Measurements from ENCODE around the gene RAB29.

RAB29 gene

DNA sequence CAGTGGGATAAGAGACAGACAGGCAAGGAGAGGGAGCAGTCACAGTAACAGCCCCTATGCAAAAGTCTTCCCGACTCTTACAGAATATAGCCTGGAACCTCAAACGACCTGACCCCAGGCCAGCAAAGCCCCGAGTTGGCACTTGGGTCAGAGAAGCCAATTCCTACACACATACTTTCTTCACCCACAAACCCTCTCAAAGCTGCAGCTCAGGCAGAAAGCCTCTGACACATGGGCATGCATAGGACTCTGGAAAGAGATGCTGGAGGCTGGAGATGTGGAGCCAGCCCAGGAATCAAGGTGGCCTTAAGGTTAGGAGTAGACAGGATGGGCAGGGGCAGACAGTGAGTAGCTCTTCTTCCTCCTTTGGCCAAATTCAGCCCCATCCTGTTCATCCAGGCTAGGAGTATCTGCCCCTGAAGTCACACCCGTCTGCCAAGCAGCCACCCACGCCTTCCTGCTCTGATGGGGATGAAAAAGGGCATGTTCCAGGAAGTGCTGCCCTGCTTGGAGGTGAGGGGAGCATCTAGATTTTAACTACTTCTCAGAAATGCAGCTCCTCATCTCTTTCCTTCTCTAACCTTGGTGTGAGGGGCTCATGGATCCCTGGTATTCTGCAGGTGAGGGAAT, 29.9 kb upstream of the RAB29 start:
- TF ChIP-seq, protein P1, sequence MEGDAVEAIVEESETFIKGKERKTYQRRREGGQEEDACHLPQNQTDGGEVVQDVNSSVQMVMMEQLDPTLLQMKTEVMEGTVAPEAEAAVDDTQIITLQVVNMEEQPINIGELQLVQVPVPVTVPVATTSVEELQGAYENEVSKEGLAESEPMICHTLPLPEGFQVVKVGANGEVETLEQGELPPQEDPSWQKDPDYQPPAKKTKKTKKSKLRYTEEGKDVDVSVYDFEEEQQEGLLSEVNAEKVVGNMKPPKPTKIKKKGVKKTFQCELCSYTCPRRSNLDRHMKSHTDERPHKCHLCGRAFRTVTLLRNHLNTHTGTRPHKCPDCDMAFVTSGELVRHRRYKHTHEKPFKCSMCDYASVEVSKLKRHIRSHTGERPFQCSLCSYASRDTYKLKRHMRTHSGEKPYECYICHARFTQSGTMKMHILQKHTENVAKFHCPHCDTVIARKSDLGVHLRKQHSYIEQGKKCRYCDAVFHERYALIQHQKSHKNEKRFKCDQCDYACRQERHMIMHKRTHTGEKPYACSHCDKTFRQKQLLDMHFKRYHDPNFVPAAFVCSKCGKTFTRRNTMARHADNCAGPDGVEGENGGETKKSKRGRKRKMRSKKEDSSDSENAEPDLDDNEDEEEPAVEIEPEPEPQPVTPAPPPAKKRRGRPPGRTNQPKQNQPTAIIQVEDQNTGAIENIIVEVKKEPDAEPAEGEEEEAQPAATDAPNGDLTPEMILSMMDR (IDR thresholded peaks at IDR 0.05; ENCODE audit: extremely low read depth, missing control alignments): no peak
- no peak for DNase-seq (ENCODE audit: low spot score)

GRCh38 chr1:205804605-205805004, 29.3 kb upstream of the RAB29 start:
- TF ChIP-seq, protein P1 (IDR thresholded peaks at IDR 0.05; ENCODE audit: extremely low read depth, missing control alignments): no peak
- DNase-seq (ENCODE audit: low spot score): no peak

DNA sequence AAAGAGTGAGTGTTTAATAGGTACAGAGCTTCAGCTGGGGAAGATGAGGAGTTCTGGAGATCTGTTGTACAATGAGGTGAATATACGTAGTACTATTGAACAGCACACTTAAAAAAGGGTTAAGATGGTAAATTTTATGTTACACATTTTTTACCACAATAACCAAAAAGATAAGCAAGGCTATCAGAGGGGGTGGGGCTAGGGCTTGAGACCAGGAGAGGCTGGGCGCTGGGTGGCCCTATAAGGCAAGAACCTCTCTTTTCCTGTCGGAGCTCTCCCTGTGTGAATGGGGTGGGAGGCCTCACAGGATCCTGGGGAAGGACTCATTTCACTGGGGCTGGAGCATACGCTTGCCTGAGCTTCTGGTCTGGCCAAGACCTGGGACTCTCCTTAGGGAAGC, 28.7 kb upstream of the RAB29 start:
- DNase-seq (ENCODE audit: low spot score): no peak
- TF ChIP-seq, protein P1 (IDR thresholded peaks at IDR 0.05; ENCODE audit: extremely low read depth, missing control alignments): no peak

DNA sequence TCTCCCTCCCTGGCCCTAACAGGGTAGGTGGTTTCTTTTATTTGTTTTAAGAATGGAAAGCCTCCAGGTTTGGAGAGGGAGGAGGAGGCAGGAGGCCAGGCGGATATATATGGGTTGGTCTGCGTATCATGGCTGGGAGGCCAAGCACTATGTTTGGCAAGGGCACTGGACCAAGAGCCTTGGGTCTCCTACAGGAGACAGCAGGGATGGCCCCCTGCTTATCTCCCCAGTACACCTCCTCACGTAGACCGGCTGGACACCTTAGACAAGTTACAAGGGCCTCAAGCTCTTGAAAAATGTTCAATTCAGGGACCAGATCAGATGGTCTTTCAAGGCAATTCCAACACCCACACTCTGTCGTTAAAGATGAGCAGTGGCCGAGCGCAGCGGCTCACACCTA, 26.8 kb upstream of the RAB29 start:
- no peak for DNase-seq (ENCODE audit: low spot score)
- TF ChIP-seq, protein P1 (IDR thresholded peaks at IDR 0.05; ENCODE audit: extremely low read depth, missing control alignments): no peak

DNA sequence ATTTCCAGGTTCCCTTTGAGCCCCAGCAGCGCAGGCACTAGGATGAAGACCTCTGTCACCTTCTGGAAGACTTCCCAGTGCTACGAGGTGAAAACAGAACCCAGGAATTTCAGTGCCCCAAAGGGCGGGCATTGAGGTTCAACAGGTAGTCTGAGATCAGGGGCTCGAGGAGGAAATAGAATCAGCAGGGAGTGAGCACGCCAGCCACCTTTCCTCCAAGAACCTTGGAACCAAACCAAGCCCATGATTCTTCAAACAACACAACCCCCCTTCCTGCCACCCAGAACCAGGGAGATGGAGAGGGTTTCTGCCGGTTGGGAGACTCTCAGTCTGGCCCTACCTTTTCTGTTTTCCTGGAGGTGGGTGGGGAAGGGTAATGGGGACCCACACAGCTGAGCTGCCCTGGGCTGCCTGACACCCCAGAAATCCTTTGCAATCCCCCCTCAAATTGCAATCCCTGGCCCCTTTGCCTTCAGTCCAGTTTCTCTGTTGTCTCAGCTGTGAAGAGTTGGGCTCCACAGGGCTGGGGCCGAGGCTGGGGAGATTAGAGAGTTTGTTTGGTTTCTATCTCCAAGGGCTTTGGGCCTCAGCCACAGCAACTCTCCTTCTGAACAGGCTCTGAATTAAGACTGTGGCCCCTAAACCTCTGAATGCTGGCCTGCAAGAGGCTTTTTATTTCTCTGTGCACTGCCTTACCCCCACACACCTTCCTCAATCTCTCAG, 25.9 kb upstream of the RAB29 start:
- DNase-seq (ENCODE audit: low spot score): no peak
- TF ChIP-seq, protein P1 (IDR thresholded peaks at IDR 0.05; ENCODE audit: extremely low read depth, missing control alignments): no peak

- TF ChIP-seq, protein P1 (IDR thresholded peaks at IDR 0.05; ENCODE audit: extremely low read depth, missing control alignments): no peak
- no peak for DNase-seq (ENCODE audit: low spot score)
These were observed 25.1 kb upstream of the RAB29 start for GRCh38 chr1:205800427-205800826.

DNA sequence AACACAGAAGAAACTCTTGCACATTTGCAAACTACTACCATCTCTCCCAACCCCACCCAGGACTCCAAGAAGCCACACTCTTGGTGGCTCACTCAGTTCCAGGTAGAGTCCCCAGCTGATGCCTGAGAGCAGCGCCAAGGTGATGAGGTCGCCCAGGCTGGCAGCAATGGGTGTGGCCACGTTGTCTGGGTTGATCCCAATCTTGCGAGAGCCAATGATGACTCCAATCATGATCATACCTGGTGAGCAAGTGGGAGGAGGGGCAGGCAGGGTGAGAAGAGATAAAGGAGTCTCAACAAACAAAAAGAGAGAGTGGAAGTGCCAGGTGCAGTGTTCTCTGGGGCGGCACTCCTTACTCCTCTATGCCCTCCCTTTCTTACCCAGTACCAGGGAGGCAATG, 23.3 kb upstream of the RAB29 start:
- TF ChIP-seq, protein P1 (IDR thresholded peaks at IDR 0.05; ENCODE audit: extremely low read depth, missing control alignments): no peak
- DNase-seq (ENCODE audit: low spot score): no peak

All from GM20000 (cell line).